ENCODE measurements around the gene ST6GAL2. TPM values are rescaled to one million over a fixed set of nuclear protein-coding genes. Genes with fewer than 3 reads are reported as not detected.

Gene ST6GAL2
- polyA plus RNA-seq, 1 donor (not counting 4 experiments of a cell fraction or from before 2014, with no cell fraction given) = 0.14 TPM

DNA sequence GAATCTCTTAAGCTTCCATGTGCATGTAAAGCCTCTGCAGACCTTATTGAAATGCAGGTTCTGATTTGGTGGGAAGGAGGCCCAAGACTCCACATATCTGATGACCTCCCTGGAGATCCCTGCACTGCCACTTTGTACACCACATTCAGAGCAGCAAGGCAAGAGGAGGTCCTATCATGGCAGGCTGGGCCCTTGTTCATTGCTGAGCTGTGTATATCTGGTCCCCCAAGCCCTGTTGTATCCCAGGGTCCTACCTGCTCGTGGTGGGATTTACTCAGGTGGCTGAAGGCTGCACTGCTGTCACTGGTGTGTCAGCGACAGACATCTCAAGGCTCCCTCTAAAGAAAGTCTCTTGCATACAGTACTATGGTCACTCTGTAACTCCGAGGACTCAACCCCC is 114.2 kb downstream of the ST6GAL2 start:
- Histone ChIP-seq H3K9me3 (ENCODE audit: control insufficient read depth, low read depth, low read length) (no peaks in the 10 kb centered on the region), H3K9ac (ENCODE audit: control insufficient read depth, extremely low read depth, insufficient read depth, low read length) (no peak overlapping the region), H3K79me2 (ENCODE audit: control insufficient read depth, insufficient read depth, low read length) (no peaks in the 10 kb centered on the region), H4K20me1 (ENCODE audit: control insufficient read depth, extremely low read depth, insufficient read depth, low read length) (no peaks in the 10 kb centered on the region), H3K27me3 (ENCODE audit: control insufficient read depth, extremely low read depth, insufficient read depth, low read length) (no peaks in the 10 kb centered on the region), H3K9me1 (ENCODE audit: control insufficient read depth, extremely low read depth, insufficient read depth, low read length) (no peaks in the 10 kb centered on the region), H3K27ac (ENCODE audit: control insufficient read depth, insufficient read depth, low read length) (no peak overlapping the region), H3K4me1 (ENCODE audit: control insufficient read depth, extremely low read depth, insufficient read depth, low read length) (no peaks in the 10 kb centered on the region), H3K4me3 (ENCODE audit: control insufficient read depth in 2 of 3, extremely low read depth in 1 of 3, insufficient read depth in 2 of 3, low read depth in 1 of 3, low read length in 3 of 3) (no peak overlapping the region), H3K36me3 (ENCODE audit: control insufficient read depth in 2 of 2, extremely low read depth in 1 of 2, insufficient read depth in 2 of 2, low read length in 2 of 2) (no peaks in the 10 kb centered on the region), H3K4me2 (ENCODE audit: control insufficient read depth, extremely low read depth, insufficient read depth, low read depth, low read length) (no peak overlapping the region), H2AFZ (ENCODE audit: control insufficient read depth, low read length) (no peak overlapping the region)
- dilution Hi-C loops (cut with MboI; ENCODE audit: extremely low pct_ligation_motif_present, low sequenced_read_pairs) = no loop called here
- FAIRE-seq = no peak
- no peak for TF ChIP-seq EZH2 (IDR thresholded peaks at IDR 0.05; ENCODE audit: low read length)
- TF ChIP-seq, protein P1, sequence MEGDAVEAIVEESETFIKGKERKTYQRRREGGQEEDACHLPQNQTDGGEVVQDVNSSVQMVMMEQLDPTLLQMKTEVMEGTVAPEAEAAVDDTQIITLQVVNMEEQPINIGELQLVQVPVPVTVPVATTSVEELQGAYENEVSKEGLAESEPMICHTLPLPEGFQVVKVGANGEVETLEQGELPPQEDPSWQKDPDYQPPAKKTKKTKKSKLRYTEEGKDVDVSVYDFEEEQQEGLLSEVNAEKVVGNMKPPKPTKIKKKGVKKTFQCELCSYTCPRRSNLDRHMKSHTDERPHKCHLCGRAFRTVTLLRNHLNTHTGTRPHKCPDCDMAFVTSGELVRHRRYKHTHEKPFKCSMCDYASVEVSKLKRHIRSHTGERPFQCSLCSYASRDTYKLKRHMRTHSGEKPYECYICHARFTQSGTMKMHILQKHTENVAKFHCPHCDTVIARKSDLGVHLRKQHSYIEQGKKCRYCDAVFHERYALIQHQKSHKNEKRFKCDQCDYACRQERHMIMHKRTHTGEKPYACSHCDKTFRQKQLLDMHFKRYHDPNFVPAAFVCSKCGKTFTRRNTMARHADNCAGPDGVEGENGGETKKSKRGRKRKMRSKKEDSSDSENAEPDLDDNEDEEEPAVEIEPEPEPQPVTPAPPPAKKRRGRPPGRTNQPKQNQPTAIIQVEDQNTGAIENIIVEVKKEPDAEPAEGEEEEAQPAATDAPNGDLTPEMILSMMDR (optimal IDR thresholded peaks at IDR 0.05 in 1 of 3, IDR thresholded peaks at IDR 0.05 in 1 of 3, conservative IDR thresholded peaks at IDR 0.05 in 1 of 3; ENCODE audit: extremely low read depth in 1 of 3, insufficient read depth in 2 of 3, low read length in 3 of 3) = no peak
- no peak for DNase-seq (ENCODE audit: low read depth, low spot score)

DNA sequence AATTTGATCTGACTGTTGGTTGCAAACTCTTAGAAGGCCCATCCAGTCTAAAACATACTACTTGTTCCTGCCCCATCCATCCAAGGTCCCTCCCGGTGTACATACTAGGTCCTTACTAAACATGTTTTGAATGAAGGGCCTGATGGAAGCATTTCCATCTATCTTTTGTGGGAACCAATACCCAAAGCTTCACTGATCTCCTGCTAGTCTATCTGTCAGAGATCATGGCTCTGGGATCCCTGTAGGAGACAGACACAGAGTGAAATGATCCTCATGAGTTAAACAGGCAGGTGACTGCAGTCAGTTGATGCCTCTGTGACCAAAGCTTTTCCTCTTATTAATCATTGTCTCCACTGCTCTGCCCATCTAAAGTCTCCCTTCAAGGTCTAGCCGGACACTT is 115.0 kb downstream of the ST6GAL2 start:
- dilution Hi-C loops (cut with MboI; ENCODE audit: extremely low pct_ligation_motif_present, low sequenced_read_pairs) = no loop called here
- no peaks in the 10 kb centered on the region for H3K4me1 ChIP-seq (ENCODE audit: control insufficient read depth, extremely low read depth, insufficient read depth, low read length)
- H3K9me1 ChIP-seq (ENCODE audit: control insufficient read depth, extremely low read depth, insufficient read depth, low read length) = no peaks in the 10 kb centered on the region
- no peak overlapping the region for H2AFZ ChIP-seq (ENCODE audit: control insufficient read depth, low read length)
- no peak overlapping the region for H3K4me2 ChIP-seq (ENCODE audit: control insufficient read depth, extremely low read depth, insufficient read depth, low read depth, low read length)
- no peaks in the 10 kb centered on the region for H3K79me2 ChIP-seq (ENCODE audit: control insufficient read depth, insufficient read depth, low read length)
- no peak for TF ChIP-seq EZH2 (IDR thresholded peaks at IDR 0.05; ENCODE audit: low read length)
- TF ChIP-seq, protein P1 (optimal IDR thresholded peaks at IDR 0.05 in 1 of 3, IDR thresholded peaks at IDR 0.05 in 1 of 3, conservative IDR thresholded peaks at IDR 0.05 in 1 of 3; ENCODE audit: extremely low read depth in 1 of 3, insufficient read depth in 2 of 3, low read length in 3 of 3) = no peak
- no peaks in the 10 kb centered on the region for H3K36me3 ChIP-seq (ENCODE audit: control insufficient read depth in 2 of 2, extremely low read depth in 1 of 2, insufficient read depth in 2 of 2, low read length in 2 of 2)
- H3K4me3 ChIP-seq (ENCODE audit: control insufficient read depth in 2 of 3, extremely low read depth in 1 of 3, insufficient read depth in 2 of 3, low read depth in 1 of 3, low read length in 3 of 3) = no peak overlapping the region
- no peaks in the 10 kb centered on the region for H3K9me3 ChIP-seq (ENCODE audit: control insufficient read depth, low read depth, low read length)
- H3K27me3 ChIP-seq (ENCODE audit: control insufficient read depth, extremely low read depth, insufficient read depth, low read length) = no peaks in the 10 kb centered on the region
- no peaks in the 10 kb centered on the region for H4K20me1 ChIP-seq (ENCODE audit: control insufficient read depth, extremely low read depth, insufficient read depth, low read length)
- DNase-seq (ENCODE audit: low read depth, low spot score) (no peak), FAIRE-seq (no peak)
- no peak overlapping the region for H3K27ac ChIP-seq (ENCODE audit: control insufficient read depth, insufficient read depth, low read length)
- H3K9ac ChIP-seq (ENCODE audit: control insufficient read depth, extremely low read depth, insufficient read depth, low read length) = no peak overlapping the region

Measured in keratinocyte (primary cell).